HepG2 (cell line): Measurements from ENCODE around the gene COX6A2. TPM values are rescaled to one million over a fixed set of nuclear protein-coding genes. Genes with fewer than 3 reads are reported as not detected.

ENCODE experiments used
- FOXA1 ChIP-seq, 2 experiments: fragments of 450-650 bp in 1 of 2; sonication (generic) in 1 of 2; formaldehyde crosslinking in 1 of 2; IDR thresholded peaks; 2 replicates each; pipeline versions ENCODE4 v1.4.0 to v1.6.1; 2016 to 2020; ENCODE audit warnings: missing genetic modification reagents in 1 of 2
- FOXK2 ChIP-seq: fragments of 450-650 bp; IDR thresholded peaks from 2 replicates; pipeline ENCODE4 v1.6.1; 2016
- HNF4G ChIP-seq, 2 experiments: sonication (generic) in 1 of 2; formaldehyde crosslinking in 1 of 2; IDR thresholded peaks; 2 replicates each; pipeline versions ENCODE4 v1.4.0 to v1.6.1; 2011 to 2020; ENCODE audit warnings: borderline replicate concordance in 2 of 2, low read depth in 2 of 2, mild to moderate bottlenecking in 2 of 2, low read length in 1 of 2, missing genetic modification reagents in 1 of 2, moderate library complexity in 1 of 2
- KLF9 ChIP-seq: IDR thresholded peaks from 2 replicates; pipeline ENCODE4 v1.6.1; 2016; ENCODE audit warnings: low read depth
- MYC ChIP-seq: sonication (generic); formaldehyde crosslinking; IDR thresholded peaks from 2 replicates; pipeline ENCODE4 v1.9.0; 2021; ENCODE audit warnings: missing genetic modification reagents, borderline replicate concordance
- PAX8 ChIP-seq: sonication (generic); formaldehyde crosslinking; IDR thresholded peaks from 2 replicates; pipeline ENCODE4 v1.8.0; 2022; ENCODE audit warnings: mild to moderate bottlenecking, missing genetic modification reagents, borderline replicate concordance
- REL ChIP-seq: sonication (generic); formaldehyde crosslinking; conservative IDR thresholded peaks from 2 replicates; pipeline ENCODE4 v1.8.0; 2022; ENCODE audit warnings: mild to moderate bottlenecking, missing genetic modification reagents, moderate library complexity
- ZC3H4 ChIP-seq: sonication (generic); formaldehyde crosslinking; IDR thresholded peaks from 2 replicates; pipeline ENCODE4 v1.4.0; 2020; ENCODE audit warnings: missing genetic modification reagents, borderline replicate concordance
- ZNF263 ChIP-seq: sonication (generic); formaldehyde crosslinking; IDR thresholded peaks from 2 replicates; pipeline ENCODE4 v1.4.0; 2020; ENCODE audit warnings: missing genetic modification reagents
- ZNF30 ChIP-seq: sonication (generic); formaldehyde crosslinking; IDR thresholded peaks from 2 replicates; pipeline ENCODE4 v1.5.0; 2020; ENCODE audit warnings: mild to moderate bottlenecking, missing genetic modification reagents
- ZNF333 ChIP-seq: sonication (generic); formaldehyde crosslinking; IDR thresholded peaks from 2 replicates; pipeline ENCODE4 v1.4.0; 2020; ENCODE audit warnings: mild to moderate bottlenecking, missing genetic modification reagents, borderline replicate concordance
- ZNF577 ChIP-seq: sonication (generic); formaldehyde crosslinking; IDR thresholded peaks from 2 replicates; pipeline ENCODE4 v1.4.0; 2020; ENCODE audit warnings: mild to moderate bottlenecking, low read depth, missing genetic modification reagents, borderline replicate concordance
- ZNF879 ChIP-seq: sonication (generic); formaldehyde crosslinking; IDR thresholded peaks from 2 replicates; pipeline ENCODE4 v1.8.1; 2023; ENCODE audit warnings: missing genetic modification reagents
- polyA plus RNA-seq, 8 experiments: library from polyadenylated mRNA; depleted of rRNA in 3 of 8; stranded (reverse) in 7 of 8; unstranded in 1 of 8; fragments of >200 nt; fragmentation: Illumina TruSeq in 4 of 8; extraction: Trizol in 4 of 8; gene quantifications; 2 replicates each; pipeline versions ENCODE4 v1.2.1 to v1.2.3, GENCODE V29; 2011 to 2016; ENCODE audit warnings: low read depth in 4 of 8, missing spikeins in 1 of 8, mixed read lengths in 1 of 8; ENCODE audit not compliant: insufficient read depth in 1 of 8
- total RNA-seq, 5 experiments: library from RNA; depleted of rRNA; stranded (reverse); fragments of >200 nt; fragmentation: Illumina TruSeq; extraction: Trizol; gene quantifications; 2 replicates each; pipeline ENCODE4 v1.2.3, GENCODE V29; 2016; ENCODE audit warnings: low read depth in 1 of 5
- TF ChIP-seq, protein P1 (sequence below): IDR thresholded peaks from 2 replicates; pipeline ENCODE4 v1.6.1; 2018; ENCODE audit warnings: missing genetic modification reagents
- TF ChIP-seq, protein P2 (sequence below): sonication (generic); formaldehyde crosslinking; IDR thresholded peaks from 2 replicates; pipeline ENCODE4 v1.5.0; 2020; ENCODE audit warnings: missing genetic modification reagents, mild to moderate bottlenecking, borderline replicate concordance
- TF ChIP-seq, protein P3 (sequence below): sonication (generic); formaldehyde crosslinking; IDR thresholded peaks from 2 replicates; pipeline ENCODE4 v1.4.0; 2020; ENCODE audit warnings: missing genetic modification reagents
- TF ChIP-seq, protein P4 (sequence below): sonication (generic); formaldehyde crosslinking; conservative IDR thresholded peaks from 2 replicates; pipeline ENCODE4 v1.5.0; 2020; ENCODE audit warnings: missing genetic modification reagents
- TF ChIP-seq, protein P5 (sequence below): sonication (generic); formaldehyde crosslinking; IDR thresholded peaks from 2 replicates; pipeline ENCODE4 v1.4.0; 2020; ENCODE audit warnings: missing genetic modification reagents
- TF ChIP-seq, protein P6 (sequence below): fragments of 450-650 bp; IDR thresholded peaks from 2 replicates; pipeline ENCODE4 v1.6.1; 2017

COX6A2 gene
- total and polyA plus RNA-seq, 2 of the 13 experiments (the other 11 are each of a cell fraction or from before 2014, with no cell fraction given): not detected

DNA sequence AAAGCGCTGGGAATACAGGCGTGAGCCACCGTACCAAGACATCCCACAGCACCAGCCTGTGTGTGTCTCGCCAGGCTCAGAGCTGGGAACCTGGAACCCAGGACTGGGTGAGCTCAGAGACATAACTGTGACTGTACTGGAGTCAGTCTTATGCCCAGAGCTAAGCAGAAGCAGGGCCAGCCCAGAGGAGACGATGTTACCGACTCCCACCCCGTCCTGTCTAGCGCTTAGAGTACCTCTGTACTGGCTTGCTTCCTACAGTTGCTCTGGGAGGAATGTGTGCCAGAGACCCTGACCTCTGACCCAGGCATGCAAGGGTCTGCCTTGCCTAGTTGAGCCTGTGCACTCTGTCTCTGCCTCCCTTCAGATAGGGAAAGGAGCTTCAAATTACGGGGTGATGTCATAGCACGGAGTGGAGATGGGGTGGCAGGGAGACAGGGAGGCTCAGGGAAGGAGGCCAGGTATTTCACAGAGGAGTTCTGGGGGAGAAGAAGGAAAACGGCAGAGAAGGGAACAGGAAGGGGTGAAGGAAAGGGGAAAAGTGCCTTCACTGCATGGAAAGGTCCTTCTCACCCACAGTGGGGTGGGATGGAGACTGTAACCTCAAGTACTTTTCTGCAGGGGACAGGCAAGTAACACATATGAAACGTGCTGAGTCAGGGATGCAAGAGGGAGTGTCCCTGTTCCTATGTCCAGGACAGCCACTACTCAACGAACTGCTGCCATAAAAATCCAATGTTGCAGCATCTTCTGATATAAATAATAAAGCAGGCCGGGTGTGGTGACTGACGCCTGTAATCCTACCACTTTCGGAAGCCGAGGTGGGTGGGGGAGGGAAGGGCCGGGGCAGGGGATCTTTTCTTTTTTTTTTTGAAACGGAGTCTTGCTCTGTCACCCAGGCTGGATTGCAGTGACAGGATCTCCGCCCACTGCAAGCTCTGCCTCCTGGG is 25.4 kb upstream of the COX6A2 start (continued):
- TF ChIP-seq, protein P1, sequence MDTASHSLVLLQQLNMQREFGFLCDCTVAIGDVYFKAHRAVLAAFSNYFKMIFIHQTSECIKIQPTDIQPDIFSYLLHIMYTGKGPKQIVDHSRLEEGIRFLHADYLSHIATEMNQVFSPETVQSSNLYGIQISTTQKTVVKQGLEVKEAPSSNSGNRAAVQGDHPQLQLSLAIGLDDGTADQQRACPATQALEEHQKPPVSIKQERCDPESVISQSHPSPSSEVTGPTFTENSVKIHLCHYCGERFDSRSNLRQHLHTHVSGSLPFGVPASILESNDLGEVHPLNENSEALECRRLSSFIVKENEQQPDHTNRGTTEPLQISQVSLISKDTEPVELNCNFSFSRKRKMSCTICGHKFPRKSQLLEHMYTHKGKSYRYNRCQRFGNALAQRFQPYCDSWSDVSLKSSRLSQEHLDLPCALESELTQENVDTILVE (CRISPR knock-in tag): no peak
- TF ChIP-seq ZNF333 (CRISPR knock-in tag) (no peak), ZNF577 (CRISPR knock-in tag) (no peak), FOXA1 (IDR thresholded peaks at IDR 0.05) (no peak), FOXA1 (CRISPR knock-in tag; IDR thresholded peaks at IDR 0.05) (no peak), ZNF30 (CRISPR knock-in tag) (no peak), ZNF879 (CRISPR knock-in tag) (no peak), HNF4G (IDR thresholded peaks at IDR 0.05; ENCODE audit: borderline replicate concordance, low read depth, low read length) (no peak), HNF4G (CRISPR knock-in tag; IDR thresholded peaks at IDR 0.05; ENCODE audit: borderline replicate concordance, low read depth) (0 out of 2 replicates have a peak, but pooled peaks have one; percentile 68), ZC3H4 (CRISPR knock-in tag) (no peak), KLF9 (CRISPR knock-in tag) (no peak), PAX8 (peak; percentile 5; the same call in 1 of the 2 replicates), REL (CRISPR knock-in tag) (no peak), MYC (CRISPR knock-in tag) (no peak; the same call in 1 of the 2 replicates), ZNF263 (CRISPR knock-in tag) (no peak), FOXK2 (no peak)
- TF ChIP-seq, protein P2, sequence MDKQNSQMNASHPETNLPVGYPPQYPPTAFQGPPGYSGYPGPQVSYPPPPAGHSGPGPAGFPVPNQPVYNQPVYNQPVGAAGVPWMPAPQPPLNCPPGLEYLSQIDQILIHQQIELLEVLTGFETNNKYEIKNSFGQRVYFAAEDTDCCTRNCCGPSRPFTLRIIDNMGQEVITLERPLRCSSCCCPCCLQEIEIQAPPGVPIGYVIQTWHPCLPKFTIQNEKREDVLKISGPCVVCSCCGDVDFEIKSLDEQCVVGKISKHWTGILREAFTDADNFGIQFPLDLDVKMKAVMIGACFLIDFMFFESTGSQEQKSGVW (CRISPR knock-in tag): no peak
- TF ChIP-seq, protein P3, sequence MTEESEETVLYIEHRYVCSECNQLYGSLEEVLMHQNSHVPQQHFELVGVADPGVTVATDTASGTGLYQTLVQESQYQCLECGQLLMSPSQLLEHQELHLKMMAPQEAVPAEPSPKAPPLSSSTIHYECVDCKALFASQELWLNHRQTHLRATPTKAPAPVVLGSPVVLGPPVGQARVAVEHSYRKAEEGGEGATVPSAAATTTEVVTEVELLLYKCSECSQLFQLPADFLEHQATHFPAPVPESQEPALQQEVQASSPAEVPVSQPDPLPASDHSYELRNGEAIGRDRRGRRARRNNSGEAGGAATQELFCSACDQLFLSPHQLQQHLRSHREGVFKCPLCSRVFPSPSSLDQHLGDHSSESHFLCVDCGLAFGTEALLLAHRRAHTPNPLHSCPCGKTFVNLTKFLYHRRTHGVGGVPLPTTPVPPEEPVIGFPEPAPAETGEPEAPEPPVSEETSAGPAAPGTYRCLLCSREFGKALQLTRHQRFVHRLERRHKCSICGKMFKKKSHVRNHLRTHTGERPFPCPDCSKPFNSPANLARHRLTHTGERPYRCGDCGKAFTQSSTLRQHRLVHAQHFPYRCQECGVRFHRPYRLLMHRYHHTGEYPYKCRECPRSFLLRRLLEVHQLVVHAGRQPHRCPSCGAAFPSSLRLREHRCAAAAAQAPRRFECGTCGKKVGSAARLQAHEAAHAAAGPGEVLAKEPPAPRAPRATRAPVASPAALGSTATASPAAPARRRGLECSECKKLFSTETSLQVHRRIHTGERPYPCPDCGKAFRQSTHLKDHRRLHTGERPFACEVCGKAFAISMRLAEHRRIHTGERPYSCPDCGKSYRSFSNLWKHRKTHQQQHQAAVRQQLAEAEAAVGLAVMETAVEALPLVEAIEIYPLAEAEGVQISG: peak; percentile 68
- TF ChIP-seq, protein P4, sequence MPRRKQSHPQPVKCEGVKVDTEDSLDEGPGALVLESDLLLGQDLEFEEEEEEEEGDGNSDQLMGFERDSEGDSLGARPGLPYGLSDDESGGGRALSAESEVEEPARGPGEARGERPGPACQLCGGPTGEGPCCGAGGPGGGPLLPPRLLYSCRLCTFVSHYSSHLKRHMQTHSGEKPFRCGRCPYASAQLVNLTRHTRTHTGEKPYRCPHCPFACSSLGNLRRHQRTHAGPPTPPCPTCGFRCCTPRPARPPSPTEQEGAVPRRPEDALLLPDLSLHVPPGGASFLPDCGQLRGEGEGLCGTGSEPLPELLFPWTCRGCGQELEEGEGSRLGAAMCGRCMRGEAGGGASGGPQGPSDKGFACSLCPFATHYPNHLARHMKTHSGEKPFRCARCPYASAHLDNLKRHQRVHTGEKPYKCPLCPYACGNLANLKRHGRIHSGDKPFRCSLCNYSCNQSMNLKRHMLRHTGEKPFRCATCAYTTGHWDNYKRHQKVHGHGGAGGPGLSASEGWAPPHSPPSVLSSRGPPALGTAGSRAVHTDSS (CRISPR knock-in tag): no peak
- TF ChIP-seq, protein P5, sequence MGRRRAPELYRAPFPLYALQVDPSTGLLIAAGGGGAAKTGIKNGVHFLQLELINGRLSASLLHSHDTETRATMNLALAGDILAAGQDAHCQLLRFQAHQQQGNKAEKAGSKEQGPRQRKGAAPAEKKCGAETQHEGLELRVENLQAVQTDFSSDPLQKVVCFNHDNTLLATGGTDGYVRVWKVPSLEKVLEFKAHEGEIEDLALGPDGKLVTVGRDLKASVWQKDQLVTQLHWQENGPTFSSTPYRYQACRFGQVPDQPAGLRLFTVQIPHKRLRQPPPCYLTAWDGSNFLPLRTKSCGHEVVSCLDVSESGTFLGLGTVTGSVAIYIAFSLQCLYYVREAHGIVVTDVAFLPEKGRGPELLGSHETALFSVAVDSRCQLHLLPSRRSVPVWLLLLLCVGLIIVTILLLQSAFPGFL: no peak
- TF ChIP-seq, protein P6, sequence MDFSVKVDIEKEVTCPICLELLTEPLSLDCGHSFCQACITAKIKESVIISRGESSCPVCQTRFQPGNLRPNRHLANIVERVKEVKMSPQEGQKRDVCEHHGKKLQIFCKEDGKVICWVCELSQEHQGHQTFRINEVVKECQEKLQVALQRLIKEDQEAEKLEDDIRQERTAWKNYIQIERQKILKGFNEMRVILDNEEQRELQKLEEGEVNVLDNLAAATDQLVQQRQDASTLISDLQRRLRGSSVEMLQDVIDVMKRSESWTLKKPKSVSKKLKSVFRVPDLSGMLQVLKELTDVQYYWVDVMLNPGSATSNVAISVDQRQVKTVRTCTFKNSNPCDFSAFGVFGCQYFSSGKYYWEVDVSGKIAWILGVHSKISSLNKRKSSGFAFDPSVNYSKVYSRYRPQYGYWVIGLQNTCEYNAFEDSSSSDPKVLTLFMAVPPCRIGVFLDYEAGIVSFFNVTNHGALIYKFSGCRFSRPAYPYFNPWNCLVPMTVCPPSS: no peak
